H9 (cell line): ENCODE measurements around the gene LPXN. TPM values are rescaled to one million over a fixed set of nuclear protein-coding genes. Genes with fewer than 3 reads are reported as not detected.

ENCODE experiments used
- DNase-seq: peaks from one replicate; pipeline ENCODE4 v3.0.0-alpha.2; 2017
- H2AFZ ChIP-seq: one replicate; pipeline ENCODE4 v1.6.1; 2013; ENCODE audit warnings: mild to moderate bottlenecking, low read length, control low read depth, moderate library complexity
- H2AK5ac ChIP-seq: 2 replicates; pipeline ENCODE4 v1.6.1; 2013; ENCODE audit warnings: low read length, control low read depth, mixed read lengths; ENCODE audit not compliant: insufficient read length
- H2BK120ac ChIP-seq: one replicate; pipeline ENCODE4 v1.6.1; 2013; ENCODE audit warnings: low read depth, mild to moderate bottlenecking, low read length, control low read depth, inconsistent platforms; ENCODE audit not compliant: poor library complexity, severe bottlenecking
- H2BK12ac ChIP-seq: 2 replicates; pipeline ENCODE4 v1.6.1; 2013; ENCODE audit warnings: low read length, control low read depth, mixed read lengths, low read depth; ENCODE audit not compliant: insufficient read length
- H2BK15ac ChIP-seq: 2 replicates; pipeline ENCODE4 v1.6.1; 2013; ENCODE audit warnings: low read depth, low read length, control low read depth
- H2BK20ac ChIP-seq: one replicate; pipeline ENCODE4 v1.6.1; 2013; ENCODE audit warnings: low read depth, mild to moderate bottlenecking, low read length, control low read depth, inconsistent platforms; ENCODE audit not compliant: poor library complexity, severe bottlenecking
- H2BK5ac ChIP-seq: 2 replicates; pipeline ENCODE4 v1.6.1; 2013; ENCODE audit warnings: low read length, control low read depth, mixed read lengths; ENCODE audit not compliant: insufficient read length
- H3K14ac ChIP-seq: 2 replicates; pipeline ENCODE4 v1.6.1; 2013; ENCODE audit warnings: low read length, control low read depth; ENCODE audit not compliant: insufficient read depth
- H3K18ac ChIP-seq: 2 replicates; pipeline ENCODE4 v1.6.1; 2013; ENCODE audit warnings: low read depth, mild to moderate bottlenecking, mixed read lengths, low read length, control low read depth; ENCODE audit not compliant: insufficient read length
- H3K23ac ChIP-seq: 2 replicates; pipeline ENCODE4 v1.6.1; 2013; ENCODE audit warnings: low read length, control low read depth, mixed read lengths, low read depth; ENCODE audit not compliant: insufficient read length
- H3K23me2 ChIP-seq: 2 replicates; pipeline ENCODE4 v1.6.1; 2013; ENCODE audit warnings: low read depth, mild to moderate bottlenecking, mixed read lengths, low read length, control low read depth; ENCODE audit not compliant: insufficient read length, poor library complexity, severe bottlenecking
- H3K27ac ChIP-seq: 2 replicates; pipeline ENCODE4 v1.5.1; 2013; ENCODE audit warnings: low read length, control low read depth, mixed read lengths, low read depth; ENCODE audit not compliant: insufficient read length
- H3K27me3 ChIP-seq: 2 replicates; pipeline ENCODE4 v1.6.1; 2013; ENCODE audit warnings: low read length, control low read depth, inconsistent platforms; ENCODE audit not compliant: insufficient read depth
- H3K4ac ChIP-seq: 2 replicates; pipeline ENCODE4 v1.6.1; 2013; ENCODE audit warnings: low read depth, mild to moderate bottlenecking, control low read depth, inconsistent platforms, low read length, moderate library complexity
- H3K4me1 ChIP-seq: 2 replicates; pipeline ENCODE4 v1.6.1; 2013; ENCODE audit warnings: low read length, control low read depth, inconsistent platforms; ENCODE audit not compliant: insufficient read depth
- H3K4me2 ChIP-seq: 2 replicates; pipeline ENCODE4 v1.6.1; 2013; ENCODE audit warnings: low read length, control low read depth, mixed read lengths; ENCODE audit not compliant: insufficient read length, insufficient read depth
- H3K56ac ChIP-seq: 2 replicates; pipeline ENCODE4 v1.6.1; 2013; ENCODE audit warnings: low read depth, mild to moderate bottlenecking, mixed read lengths, low read length, control low read depth; ENCODE audit not compliant: insufficient read length
- H3K79me1 ChIP-seq: 2 replicates; pipeline ENCODE4 v1.6.1; 2013; ENCODE audit warnings: low read depth, mild to moderate bottlenecking, moderate library complexity, low read length, control low read depth, inconsistent platforms; ENCODE audit not compliant: insufficient read depth, poor library complexity, severe bottlenecking
- H3K79me2 ChIP-seq: 2 replicates; pipeline ENCODE4 v1.6.1; 2013; ENCODE audit warnings: low read length, control low read depth, inconsistent platforms; ENCODE audit not compliant: insufficient read depth
- H3K9ac ChIP-seq: 2 replicates; pipeline ENCODE4 v1.6.1; 2013; ENCODE audit warnings: low read length, control low read depth, mixed read lengths; ENCODE audit not compliant: insufficient read length; ENCODE audit errors: extremely low read depth
- H3K9me3 ChIP-seq: one replicate; pipeline ENCODE4 v1.6.1; 2013; ENCODE audit warnings: low read depth, low read length, inconsistent platforms; ENCODE audit not compliant: control insufficient read depth
- H3T11ph ChIP-seq: one replicate; pipeline ENCODE4 v1.6.1; 2013; ENCODE audit warnings: mild to moderate bottlenecking, low read length, control low read depth, inconsistent platforms
- H4K20me1 ChIP-seq: one replicate; pipeline ENCODE4 v1.6.1; 2013; ENCODE audit not compliant: control insufficient read depth, insufficient read length, insufficient read depth
- H4K5ac ChIP-seq: 2 replicates; pipeline ENCODE4 v1.6.1; 2013; ENCODE audit warnings: low read depth, mild to moderate bottlenecking, mixed read lengths, low read length, control low read depth; ENCODE audit not compliant: insufficient read length
- H4K8ac ChIP-seq: replicated peaks from 2 replicates; pipeline ENCODE4 v1.6.1; 2013; ENCODE audit warnings: low read length, control low read depth, mixed read lengths, low read depth; ENCODE audit not compliant: insufficient read length
- H4K91ac ChIP-seq: 2 replicates; pipeline ENCODE4 v1.6.1; 2013; ENCODE audit warnings: low read depth, mild to moderate bottlenecking, moderate library complexity, mixed read lengths, low read length, control low read depth; ENCODE audit not compliant: insufficient read length
- H3K27ac Mint-ChIP-seq, 3 experiments: 2 replicates in 2 of 3; 3 replicates in 1 of 3; pipeline ENCODE4 v1.8.0; 2020 to 2021; ENCODE audit warnings: mixed read lengths in 3 of 3, mild to moderate bottlenecking in 1 of 3, moderate library complexity in 1 of 3
- H3K27me3 Mint-ChIP-seq: 2 replicates; pipeline ENCODE4 v1.8.0; 2021; ENCODE audit warnings: low read depth, mild to moderate bottlenecking, moderate library complexity, mixed read lengths
- H3K36me3 Mint-ChIP-seq, 3 experiments: 2 replicates in 2 of 3; 3 replicates in 1 of 3; pipeline ENCODE4 v1.8.0; 2020 to 2021; ENCODE audit warnings: low read depth in 3 of 3, mixed read lengths in 3 of 3; ENCODE audit not compliant: insufficient read depth in 1 of 3
- H3K4me1 Mint-ChIP-seq, 2 experiments: 2 replicates each; pipeline ENCODE4 v1.8.0; 2020; ENCODE audit warnings: mixed read lengths in 2 of 2
- H3K4me3 Mint-ChIP-seq, 2 experiments: 2 replicates in 1 of 2; 3 replicates in 1 of 2; pipeline ENCODE4 v1.8.0; 2020 to 2021; ENCODE audit warnings: mild to moderate bottlenecking in 2 of 2, mixed read lengths in 2 of 2, moderate library complexity in 1 of 2
- H3K9me3 Mint-ChIP-seq, 2 experiments: 2 replicates in 1 of 2; 3 replicates in 1 of 2; pipeline ENCODE4 v1.8.0; 2020; ENCODE audit warnings: mild to moderate bottlenecking in 2 of 2, mixed read lengths in 2 of 2, moderate library complexity in 1 of 2
- CTCF ChIP-seq: fragments of 200-600 bp; sonication (generic); conservative IDR thresholded peaks from 3 replicates; pipeline ENCODE4 v1.8.0; 2021; ENCODE audit warnings: antibody characterized with exemption, mild to moderate bottlenecking
- WGBS: extraction: QIAGEN DNeasy Blood & Tissue Kit; methylation state at CpG from one replicate; pipeline ENCODE4 v1.1.7; 2013; ENCODE audit warnings: missing lambda C conversion rate, low lambda C conversion rate, mixed read lengths; ENCODE audit not compliant: insufficient read length; ENCODE audit errors: extremely low coverage; 5-methylcytosine and 5-hydroxymethylcytosine counted together
- total RNA-seq: library from RNA; stranded (reverse); gene quantifications from 2 replicates; pipeline ENCODE4 v1.2.1, GENCODE V29; 2021

Gene LPXN
- total RNA-seq, 1 experiment from 2014 or later, result 1.4 TPM

- Histone ChIP-seq H3K79me2 (peaks cover 6% of the 10 kb centered on the region; the same call in 1 of the 2 replicates), H4K91ac (no peak overlapping the region), H2BK120ac (no peak overlapping the region), H3K14ac (no peak overlapping the region), H2BK12ac (no peak overlapping the region), H3K9me3 (no peaks in the 10 kb centered on the region), H3K27me3 (no peaks in the 10 kb centered on the region), H4K8ac (no peak overlapping the region), H3K4ac (no peak overlapping the region), H3K23ac (no peak overlapping the region), H3K18ac (no peak overlapping the region), H3K79me1 (peaks cover 5% of the 10 kb centered on the region), H3K9ac (no peak overlapping the region), H3T11ph (no peak overlapping the region), H3K4me2 (no peak overlapping the region), H3K23me2 (no peaks in the 10 kb centered on the region), H2BK15ac (no peak overlapping the region), H2BK20ac (no peak overlapping the region), H3K4me1 (no peaks in the 10 kb centered on the region; the same call in 1 of the 2 replicates), H3K27ac (no peak overlapping the region), H2AFZ (no peak overlapping the region), H2BK5ac (no peak overlapping the region), H2AK5ac (no peak overlapping the region), H4K20me1 (no peaks in the 10 kb centered on the region), H3K56ac (no peak overlapping the region), H4K5ac (no peak overlapping the region)
- H3K27ac Mint-ChIP-seq, result no peak overlapping the region
- no peak for TF ChIP-seq CTCF
- H3K27me3 Mint-ChIP-seq, result no peaks in the 10 kb centered on the region
- no peak overlapping the region for H3K4me3 Mint-ChIP-seq
- no peak for DNase-seq
- H3K36me3 Mint-ChIP-seq, result peaks cover 6 to 13% (median 7%) of the 10 kb centered on the region in 3 experiments
- H3K9me3 Mint-ChIP-seq, result no peaks in the 10 kb centered on the region; a peak in 1 of 5 replicates
- no CpG with 5 or more reads among the region's 3 CpGs for WGBS
- H3K4me1 Mint-ChIP-seq, result peaks cover 29% of the 10 kb centered on the region in 2 experiments
Observed at GRCh38 chr11:58596621-58597020, 21.0 kb upstream of the LPXN start.
